HG03159 (cell line): ENCODE data around the gene CDCA4.

ENCODE experiments used
- ATAC-seq: cut with Tn5 transposase; IDR thresholded peaks from one replicate; pipeline ENCODE4 v1.9.1; 2021; ENCODE audit warnings: mild to moderate bottlenecking, moderate library complexity; ENCODE audit not compliant: unreplicated experiment

The CDCA4 gene

DNA sequence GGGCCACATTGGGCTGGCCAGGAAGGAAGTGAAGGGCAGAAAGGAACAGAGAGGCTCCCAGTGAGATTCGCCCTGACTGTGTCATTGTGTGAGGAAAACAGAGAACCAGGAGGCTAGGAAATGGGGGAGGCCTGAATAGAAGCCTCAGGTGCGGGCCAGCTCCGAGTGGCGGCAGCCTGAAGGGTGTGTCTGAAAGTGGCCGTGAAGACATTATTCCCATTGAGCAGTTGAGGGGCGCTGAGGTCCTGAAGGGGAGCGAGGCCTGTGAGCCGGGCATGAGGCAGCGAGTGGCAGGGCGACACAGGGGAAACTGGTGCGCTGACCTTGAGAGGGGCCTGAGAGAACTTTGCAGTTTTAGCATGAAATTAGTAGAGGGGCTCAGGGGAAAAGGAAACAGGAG, 28.4 kb downstream of the CDCA4 start:
- no peak for ATAC-seq

GRCh38 chr14:104991896-104992230, 29.0 kb downstream of the CDCA4 start:
- no peak for ATAC-seq

DNA sequence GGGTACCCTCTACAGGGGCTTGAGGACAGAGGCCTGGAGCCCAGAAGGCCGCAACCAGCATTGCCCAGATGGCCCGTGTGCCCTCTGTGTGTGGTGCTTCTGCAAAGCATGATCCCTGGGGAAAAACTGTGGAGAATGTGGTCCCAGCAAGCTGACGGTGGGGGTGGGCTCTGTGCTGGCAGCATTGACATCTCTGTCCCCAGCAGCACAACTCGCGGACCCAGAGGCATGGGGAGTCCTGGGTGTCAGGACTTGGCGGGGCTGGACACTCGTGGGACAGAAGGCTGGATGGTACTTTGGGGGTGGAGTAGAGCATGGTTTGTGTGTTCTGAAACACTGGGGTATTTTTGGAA, 31.0 kb downstream of the CDCA4 start:
- ATAC-seq, result no peak

GRCh38 chr14:104989236-104989950, 31.5 kb downstream of the CDCA4 start:
- no peak for ATAC-seq

- no peak for ATAC-seq
These were observed 34.3 kb downstream of the CDCA4 start for GRCh38 chr14:104986487-104987164.

DNA sequence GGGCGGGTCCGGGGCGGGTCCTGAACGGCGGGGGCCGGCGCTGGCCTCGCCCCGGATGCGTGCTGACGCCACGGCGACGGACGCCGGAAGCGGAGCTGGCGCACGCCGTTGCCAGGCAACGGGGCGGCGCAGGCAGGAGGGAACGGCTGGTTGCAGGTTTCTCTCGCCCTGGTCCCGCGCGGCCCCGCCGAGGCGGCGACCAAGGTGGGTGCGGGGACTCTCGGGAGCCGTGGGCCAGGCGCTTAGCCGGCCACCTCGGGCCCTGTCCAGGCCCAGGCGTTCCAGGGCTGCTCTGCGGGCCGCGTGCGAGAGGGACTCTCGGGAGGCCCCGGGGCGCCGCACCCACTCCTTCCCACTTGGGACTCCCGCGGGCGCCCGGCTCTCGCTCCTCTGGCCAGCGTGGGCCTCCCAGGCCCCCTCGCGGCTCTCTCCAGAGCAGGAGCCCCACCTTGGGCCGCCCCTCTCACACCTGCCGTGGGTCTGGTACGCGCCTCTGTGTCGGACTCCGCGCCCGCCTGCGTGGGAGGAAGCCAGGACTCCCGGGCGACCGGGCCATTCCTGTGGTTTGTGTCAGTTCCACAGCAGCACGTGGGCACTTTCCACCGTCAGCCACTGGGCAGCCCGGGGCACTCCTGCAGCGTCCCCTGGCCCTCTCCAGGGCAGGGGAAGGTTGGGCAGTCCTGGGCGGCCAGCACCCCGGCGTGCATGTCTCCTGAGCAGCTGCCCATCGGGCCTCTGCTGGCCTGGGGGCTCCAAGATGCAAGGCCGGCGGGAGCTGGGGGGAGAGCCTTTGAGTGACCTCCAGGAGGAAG, 35.0 kb downstream of the CDCA4 start, which contains the start of gene CLBA1:
CLBA1 (plus strand) TSS at position 114 of the 812 bp plus-strand sequence; CDS start at position 758, 644 bp downstream.
- ATAC-seq, result peak; percentile 85

- ATAC-seq, result no peak
These were observed 36.6 kb downstream of the CDCA4 start for GRCh38 chr14:104984056-104984894.

GRCh38 chr14:104983231-104983721, 37.6 kb downstream of the CDCA4 start:
- no peak for ATAC-seq

- no peak for ATAC-seq
These were observed 38.2 kb downstream of the CDCA4 start for GRCh38 chr14:104982548-104983230.

- no peak for ATAC-seq
These were observed 39.0 kb downstream of the CDCA4 start for GRCh38 chr14:104981699-104982541.

DNA sequence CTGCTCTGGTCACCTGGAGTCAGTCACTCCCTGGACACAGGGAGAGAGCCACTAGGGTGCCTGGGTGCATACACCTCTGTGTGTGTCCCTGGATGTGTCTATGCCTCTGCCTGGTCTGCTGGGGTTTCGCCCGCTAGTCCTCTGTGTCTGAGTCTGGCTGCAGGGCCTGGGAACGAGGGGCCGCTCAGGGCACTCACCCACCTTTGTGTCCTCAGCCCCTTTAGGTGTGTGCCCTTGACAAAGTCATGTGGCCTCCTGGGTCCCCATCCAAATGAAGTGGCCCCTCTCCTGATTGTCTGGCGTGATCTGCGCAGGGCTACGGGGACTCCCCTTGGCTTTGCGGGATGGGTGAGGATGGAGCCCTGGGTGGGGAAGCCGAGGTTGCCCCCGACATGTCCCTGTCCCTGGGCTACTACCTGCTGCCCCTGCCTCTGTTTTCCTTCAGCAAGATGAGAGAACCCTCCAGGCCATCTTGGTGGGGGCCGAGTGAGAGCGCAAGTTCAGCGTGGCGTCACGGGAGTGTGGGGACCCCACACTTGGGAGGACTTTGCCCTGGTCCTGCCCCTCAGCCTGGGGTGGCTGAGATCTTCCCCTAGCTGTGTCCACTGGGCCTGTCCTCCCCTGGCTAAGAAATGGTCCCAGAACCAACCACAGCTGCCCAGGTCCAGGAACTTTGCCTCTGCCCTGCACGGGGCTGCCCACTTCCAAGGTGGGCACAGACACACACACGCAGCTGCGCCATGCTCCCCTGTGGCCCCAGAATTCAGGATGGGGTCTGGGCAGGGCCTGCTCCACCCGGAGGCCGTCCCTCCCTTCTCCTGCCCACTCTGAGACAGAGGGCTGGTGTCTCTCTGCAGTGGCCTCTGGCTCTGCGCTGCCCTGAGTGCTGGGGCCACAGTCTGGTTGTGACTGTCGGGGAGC, 40.0 kb downstream of the CDCA4 start:
- ATAC-seq, result no peak

GRCh38 chr14:104979758-104980610, 40.9 kb downstream of the CDCA4 start:
- no peak for ATAC-seq

DNA sequence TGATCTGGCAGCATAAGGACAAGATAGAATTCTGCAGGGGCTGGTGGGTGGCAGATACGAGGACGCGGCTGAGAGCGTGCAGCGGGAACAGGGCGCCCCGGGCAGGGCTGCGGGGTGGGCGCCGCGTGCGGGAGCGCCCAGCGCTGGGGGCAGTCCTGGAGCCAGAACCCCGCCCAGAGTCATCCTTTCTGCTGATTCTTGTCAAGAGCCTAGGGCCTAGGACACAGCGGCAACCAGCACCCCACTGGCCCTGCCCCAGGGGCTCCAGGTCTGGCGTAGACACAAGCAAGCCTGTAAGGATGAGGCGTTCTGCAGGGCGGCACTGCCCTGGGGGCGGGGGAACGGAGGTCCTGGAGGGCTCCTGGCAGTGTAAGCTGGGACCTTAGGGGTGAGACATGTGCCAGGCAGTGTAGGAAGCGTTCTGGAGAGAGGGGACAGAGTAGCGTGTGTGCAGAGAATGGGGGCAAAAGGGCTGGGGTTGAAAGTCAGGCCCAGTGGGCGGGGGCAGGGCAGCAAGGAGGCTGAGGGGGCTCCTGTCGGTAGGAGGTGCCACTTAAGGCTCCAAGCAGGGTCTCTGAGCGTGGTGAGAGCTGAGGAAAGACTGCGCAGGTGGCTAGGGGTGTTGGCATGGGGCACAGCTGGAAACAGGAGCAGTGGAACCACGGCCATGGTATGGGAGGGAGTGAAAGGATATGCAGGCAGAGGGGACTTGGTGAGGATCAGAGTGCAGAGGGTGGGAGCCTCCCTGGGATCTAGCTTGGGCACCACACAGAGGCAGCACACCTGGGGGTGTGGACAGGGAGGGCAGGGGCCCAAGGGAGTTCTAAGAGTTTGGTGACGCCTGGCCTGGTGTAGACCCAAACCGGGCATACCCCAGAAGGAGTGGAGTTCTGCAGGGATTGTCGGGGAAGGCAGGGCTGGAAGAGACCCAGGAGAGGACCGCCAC, 41.9 kb downstream of the CDCA4 start:
- ATAC-seq, result no peak

DNA sequence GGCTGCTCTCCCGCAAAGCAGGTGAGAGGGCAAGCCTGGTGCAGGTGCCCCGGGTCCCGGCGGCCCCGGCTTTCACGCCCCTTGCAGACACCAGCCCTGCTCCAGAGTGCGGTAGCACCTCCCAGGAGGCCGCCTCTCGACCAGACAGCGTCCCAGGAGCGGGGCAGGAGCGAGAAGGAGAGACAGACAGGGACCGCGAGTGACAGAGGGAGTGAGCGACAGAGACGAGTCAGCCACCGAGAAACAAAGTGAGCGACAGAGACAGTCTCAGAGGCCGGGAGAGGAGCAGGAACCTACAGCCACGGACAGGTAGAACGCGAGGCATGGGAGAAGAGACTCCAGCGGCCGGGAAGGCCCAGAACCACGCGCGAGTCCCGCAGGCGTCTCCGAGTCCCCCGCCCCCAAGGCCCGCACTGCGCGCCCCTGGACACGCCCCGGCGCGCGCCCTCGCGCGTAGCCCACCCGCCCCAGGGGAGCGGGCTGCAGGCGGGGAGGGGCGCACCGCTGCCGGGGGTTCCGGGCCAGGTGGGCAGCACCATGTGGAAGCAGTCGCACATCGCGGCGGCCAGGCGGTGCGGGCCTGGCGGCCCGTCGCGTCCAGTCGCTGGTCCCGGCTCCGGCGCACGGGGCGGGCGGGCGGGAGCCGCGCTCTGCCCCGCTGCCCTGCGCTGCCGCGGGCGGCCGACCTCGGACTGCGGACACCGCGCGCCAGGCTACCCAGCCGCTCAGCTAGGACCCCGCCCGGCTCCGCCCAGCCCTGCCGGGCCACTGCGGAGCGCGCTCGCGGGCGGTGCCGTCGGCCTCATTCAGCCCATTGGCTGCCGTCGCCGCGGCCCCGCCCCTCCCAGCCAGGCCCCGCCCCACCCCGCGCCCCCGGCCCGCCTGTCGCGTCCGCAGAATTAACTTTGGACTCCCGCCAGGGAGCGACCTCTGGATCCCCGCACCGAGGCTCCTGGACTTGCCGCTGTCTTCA, 42.9 kb downstream of the CDCA4 start, which contains the start of gene AHNAK2:
AHNAK2 (minus strand) TSS at position 694 of the 973 bp plus-strand sequence; CDS start at position 557, 137 bp downstream.
- no peak for ATAC-seq
